ENCODE results near the gene SETDB2.

SETDB2 gene

DNA sequence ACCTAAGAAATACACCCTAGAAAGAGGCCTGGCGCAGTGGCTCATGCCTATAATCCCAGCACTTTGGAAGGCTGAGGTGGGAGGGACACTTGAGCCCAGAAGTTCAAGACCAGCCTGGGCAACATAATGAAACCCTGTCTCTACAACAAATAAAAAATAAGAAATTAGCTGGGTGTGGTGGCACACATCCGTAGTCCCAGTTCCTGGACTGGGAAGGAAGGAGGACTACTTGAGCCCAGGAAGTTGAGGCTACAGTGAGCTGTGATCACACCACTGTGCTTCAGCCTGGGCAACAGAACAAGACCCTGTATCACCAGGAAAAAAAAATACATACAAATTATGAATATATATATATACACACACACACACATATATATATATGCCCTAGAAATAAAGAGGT lies 94.3 kb downstream of the SETDB2 start:
- Histone ChIP-seq H3K27me3 (ENCODE audit: control insufficient read depth in 1 of 2, insufficient read depth in 2 of 2, low read length in 2 of 2) (no peaks in the 10 kb centered on the region), H3K36me3 (ENCODE audit: insufficient read depth, low read length) (peaks cover 9% of the 10 kb centered on the region), H3K4me1 (ENCODE audit: insufficient read depth, low read length) (no peaks in the 10 kb centered on the region), H3K27ac (ENCODE audit: low read depth, low read length) (no peak overlapping the region), H3K9me3 (ENCODE audit: low read length) (no peaks in the 10 kb centered on the region), H3K4me3 (ENCODE audit: low read depth in 1 of 2, low read length in 2 of 2) (no peak overlapping the region), H3K9ac (ENCODE audit: low read length) (no peak overlapping the region)

DNA sequence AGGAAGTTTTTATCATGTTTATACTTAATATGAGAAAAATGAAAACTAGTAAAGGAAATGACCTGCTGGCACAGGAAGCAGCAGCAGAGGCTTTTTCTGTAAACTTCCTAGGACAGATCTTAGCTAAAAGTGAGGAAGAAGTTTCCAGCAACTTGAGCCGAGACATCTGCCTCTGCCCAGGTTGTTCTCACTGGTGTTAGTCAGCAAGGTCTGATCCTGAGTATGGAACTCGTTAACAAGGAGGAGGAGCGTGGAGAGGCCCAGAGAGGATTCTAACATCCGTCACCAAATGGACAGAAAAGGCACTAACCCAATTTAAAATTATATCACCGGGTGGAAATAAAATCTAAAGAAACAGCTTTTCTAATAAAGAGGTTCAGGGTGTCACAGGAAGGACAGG lies 95.2 kb downstream of the SETDB2 start:
- peaks cover 3% of the 10 kb centered on the region for H3K36me3 ChIP-seq (ENCODE audit: insufficient read depth, low read length)
- H3K27ac ChIP-seq (ENCODE audit: low read depth, low read length), result no peak overlapping the region
- H3K4me1 ChIP-seq (ENCODE audit: insufficient read depth, low read length), result no peaks in the 10 kb centered on the region
- H3K4me3 ChIP-seq (ENCODE audit: low read depth in 1 of 2, low read length in 2 of 2), result no peak overlapping the region
- no peaks in the 10 kb centered on the region for H3K9me3 ChIP-seq (ENCODE audit: low read length)
- no peaks in the 10 kb centered on the region for H3K27me3 ChIP-seq (ENCODE audit: control insufficient read depth in 1 of 2, insufficient read depth in 2 of 2, low read length in 2 of 2)
- no peak overlapping the region for H3K9ac ChIP-seq (ENCODE audit: low read length)

DNA sequence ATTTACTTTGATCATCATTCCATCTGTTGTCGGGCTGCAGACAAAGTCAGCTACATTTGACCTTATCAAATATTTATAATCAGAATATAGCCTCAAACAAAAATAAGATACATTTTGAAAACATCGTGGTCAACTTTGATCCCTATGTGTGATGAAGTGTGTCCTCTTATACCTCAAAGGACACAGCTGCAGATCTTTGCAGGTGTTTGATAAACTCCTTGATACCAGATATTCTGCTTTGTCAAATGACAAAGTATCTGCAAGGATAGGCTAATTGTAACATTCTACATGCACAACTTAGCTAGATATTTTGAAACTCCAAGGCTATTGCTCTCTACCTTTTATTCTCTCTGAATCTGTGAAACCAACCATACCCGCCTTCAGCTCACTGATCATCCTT lies 95.7 kb downstream of the SETDB2 start:
- no peak overlapping the region for H3K4me3 ChIP-seq (ENCODE audit: low read depth in 1 of 2, low read length in 2 of 2)

DNA sequence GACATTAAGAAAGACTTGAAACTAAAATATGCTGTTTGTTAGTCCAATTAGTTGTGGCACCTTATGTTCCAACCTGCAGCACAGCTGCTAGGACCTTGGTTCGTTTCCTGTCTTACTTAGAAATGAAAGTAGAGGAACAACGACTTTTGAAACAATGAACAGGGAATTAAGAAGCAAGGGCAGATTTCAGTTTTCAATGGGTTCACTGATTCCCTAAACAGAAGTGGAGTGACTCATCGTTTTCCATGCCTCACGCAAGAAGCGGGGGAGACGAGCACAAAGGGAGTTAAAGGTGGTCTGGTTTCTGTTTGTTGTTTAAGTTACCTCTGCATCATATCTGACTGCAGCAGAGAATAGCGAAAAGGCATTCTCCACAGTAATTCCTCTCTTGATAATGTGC lies 96.5 kb downstream of the SETDB2 start:
- no peak overlapping the region for H3K9ac ChIP-seq (ENCODE audit: low read length)
- H3K36me3 ChIP-seq (ENCODE audit: insufficient read depth, low read length), result peaks cover 8% of the 10 kb centered on the region

More for the DNA sequence above, 95.7 kb downstream of the SETDB2 start:
- Histone ChIP-seq H3K4me1 (ENCODE audit: insufficient read depth, low read length) (no peaks in the 10 kb centered on the region), H3K9me3 (ENCODE audit: low read length) (no peaks in the 10 kb centered on the region), H3K27me3 (ENCODE audit: control insufficient read depth in 1 of 2, insufficient read depth in 2 of 2, low read length in 2 of 2) (no peaks in the 10 kb centered on the region), H3K9ac (ENCODE audit: low read length) (no peak overlapping the region), H3K36me3 (ENCODE audit: insufficient read depth, low read length) (peaks cover 3% of the 10 kb centered on the region), H3K27ac (ENCODE audit: low read depth, low read length) (no peak overlapping the region)

DNA sequence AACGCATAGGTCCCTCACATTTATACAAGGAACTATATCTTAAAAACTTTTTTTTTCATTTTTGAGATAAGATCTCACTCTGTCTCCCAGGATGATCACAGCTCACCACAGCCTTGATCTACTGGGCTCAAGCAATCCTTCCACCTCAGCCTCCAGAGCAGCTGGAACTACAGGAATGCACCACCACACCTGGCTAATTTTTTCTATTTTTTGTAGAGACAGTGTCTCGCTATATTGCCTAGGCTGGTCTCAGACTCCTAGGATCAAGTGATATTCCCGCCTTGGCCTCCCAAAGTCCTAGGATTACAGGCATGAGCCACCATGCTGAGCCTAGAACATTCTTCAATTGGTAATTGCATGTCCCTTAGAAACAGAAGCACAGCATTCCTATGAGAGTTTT lies 99.6 kb downstream of the SETDB2 start:
- Histone ChIP-seq H3K36me3 (ENCODE audit: insufficient read depth, low read length) (peaks cover 14% of the 10 kb centered on the region), H3K4me3 (ENCODE audit: low read depth in 1 of 2, low read length in 2 of 2) (no peak overlapping the region), H3K27ac (ENCODE audit: low read depth, low read length) (no peak overlapping the region), H3K4me1 (ENCODE audit: insufficient read depth, low read length) (no peaks in the 10 kb centered on the region), H3K27me3 (ENCODE audit: control insufficient read depth in 1 of 2, insufficient read depth in 2 of 2, low read length in 2 of 2) (no peaks in the 10 kb centered on the region), H3K9ac (ENCODE audit: low read length) (no peak overlapping the region), H3K9me3 (ENCODE audit: low read length) (no peaks in the 10 kb centered on the region)

More for the DNA sequence above, 96.5 kb downstream of the SETDB2 start:
- H3K4me1 ChIP-seq (ENCODE audit: insufficient read depth, low read length), result no peaks in the 10 kb centered on the region
- H3K4me3 ChIP-seq (ENCODE audit: low read depth in 1 of 2, low read length in 2 of 2), result no peak overlapping the region
- no peak overlapping the region for H3K27ac ChIP-seq (ENCODE audit: low read depth, low read length)
- H3K9me3 ChIP-seq (ENCODE audit: low read length), result no peaks in the 10 kb centered on the region
- H3K27me3 ChIP-seq (ENCODE audit: control insufficient read depth in 1 of 2, insufficient read depth in 2 of 2, low read length in 2 of 2), result no peaks in the 10 kb centered on the region
